ENCODE data around the gene ACSM2A.
"Not testable (repeated sequence)": the region's sequence is repeated elsewhere in the genome, so short reads cannot be mapped to it uniquely, and the experiment has no call there.

ACSM2A gene

GRCh38 chr16:20485408-20485807 lies 34.1 kb downstream of the ACSM2A start:
- DNase-seq (ENCODE audit: extremely low spot score) = no peak
- TF ChIP-seq, protein P1, sequence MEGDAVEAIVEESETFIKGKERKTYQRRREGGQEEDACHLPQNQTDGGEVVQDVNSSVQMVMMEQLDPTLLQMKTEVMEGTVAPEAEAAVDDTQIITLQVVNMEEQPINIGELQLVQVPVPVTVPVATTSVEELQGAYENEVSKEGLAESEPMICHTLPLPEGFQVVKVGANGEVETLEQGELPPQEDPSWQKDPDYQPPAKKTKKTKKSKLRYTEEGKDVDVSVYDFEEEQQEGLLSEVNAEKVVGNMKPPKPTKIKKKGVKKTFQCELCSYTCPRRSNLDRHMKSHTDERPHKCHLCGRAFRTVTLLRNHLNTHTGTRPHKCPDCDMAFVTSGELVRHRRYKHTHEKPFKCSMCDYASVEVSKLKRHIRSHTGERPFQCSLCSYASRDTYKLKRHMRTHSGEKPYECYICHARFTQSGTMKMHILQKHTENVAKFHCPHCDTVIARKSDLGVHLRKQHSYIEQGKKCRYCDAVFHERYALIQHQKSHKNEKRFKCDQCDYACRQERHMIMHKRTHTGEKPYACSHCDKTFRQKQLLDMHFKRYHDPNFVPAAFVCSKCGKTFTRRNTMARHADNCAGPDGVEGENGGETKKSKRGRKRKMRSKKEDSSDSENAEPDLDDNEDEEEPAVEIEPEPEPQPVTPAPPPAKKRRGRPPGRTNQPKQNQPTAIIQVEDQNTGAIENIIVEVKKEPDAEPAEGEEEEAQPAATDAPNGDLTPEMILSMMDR (IDR thresholded peaks at IDR 0.05; ENCODE audit: control extremely low read depth, extremely low read depth, low read depth, missing control alignments) = no peak
- POLR2A ChIA-PET = no interaction called here
- CTCF ChIA-PET = no interaction called here

DNA sequence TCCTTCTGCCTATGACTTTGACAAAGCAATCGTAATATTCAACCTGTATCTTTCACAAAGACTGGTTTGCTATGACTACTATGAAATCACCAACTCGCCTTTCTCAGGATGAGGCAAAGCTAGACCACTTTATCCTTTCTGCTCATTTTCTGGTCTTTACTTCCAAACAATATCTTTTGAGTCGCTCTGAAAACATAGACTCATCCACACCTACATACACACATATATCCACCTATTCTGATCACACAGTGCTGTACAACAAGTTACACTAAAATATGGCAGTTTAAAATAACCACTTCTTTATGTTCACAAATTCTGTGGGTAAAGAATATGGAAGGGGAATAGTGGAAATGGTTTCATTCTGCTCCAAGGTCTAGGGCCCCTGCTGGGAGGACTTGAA lies 39.7 kb downstream of the ACSM2A start:
- DNase-seq (ENCODE audit: extremely low spot score); CTCF ChIA-PET; POLR2A ChIA-PET: not testable (repeated sequence)

GRCh38 chr16:20491448-20491847 lies 40.1 kb downstream of the ACSM2A start:
- CTCF ChIA-PET; POLR2A ChIA-PET; DNase-seq (ENCODE audit: extremely low spot score): not testable (repeated sequence)

DNA sequence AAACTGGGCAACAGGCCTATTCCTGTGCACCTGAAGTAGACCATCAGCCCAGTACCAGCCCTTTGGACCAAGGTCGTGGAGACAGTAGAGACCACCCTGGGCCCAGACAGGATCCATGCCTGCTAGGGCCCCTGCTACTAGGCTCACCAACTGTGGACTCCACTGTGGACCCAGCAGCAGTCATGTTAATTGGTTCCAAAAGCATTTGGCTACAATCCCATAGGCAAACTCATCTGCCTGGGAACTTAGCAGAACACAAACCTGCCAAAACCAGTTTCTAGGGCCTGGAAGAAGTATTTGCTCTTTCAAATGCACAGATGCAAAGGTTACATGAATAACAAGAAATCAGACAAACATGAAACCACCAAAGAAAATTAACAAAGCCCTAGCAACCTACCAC lies 53.1 kb downstream of the ACSM2A start:
- POLR2A ChIA-PET = no interaction called here
- CTCF ChIA-PET = no interaction called here
- TF ChIP-seq, protein P1 (IDR thresholded peaks at IDR 0.05; ENCODE audit: control extremely low read depth, extremely low read depth, low read depth, missing control alignments) = no peak
- no peak for DNase-seq (ENCODE audit: extremely low spot score)

- TF ChIP-seq, protein P1 (IDR thresholded peaks at IDR 0.05; ENCODE audit: control extremely low read depth, extremely low read depth, low read depth, missing control alignments) = no peak
- CTCF ChIA-PET = no interaction called here
- DNase-seq (ENCODE audit: extremely low spot score) = no peak
- POLR2A ChIA-PET = no interaction called here
Observed at GRCh38 chr16:20507280-20507679, 56.0 kb downstream of the ACSM2A start.

DNA sequence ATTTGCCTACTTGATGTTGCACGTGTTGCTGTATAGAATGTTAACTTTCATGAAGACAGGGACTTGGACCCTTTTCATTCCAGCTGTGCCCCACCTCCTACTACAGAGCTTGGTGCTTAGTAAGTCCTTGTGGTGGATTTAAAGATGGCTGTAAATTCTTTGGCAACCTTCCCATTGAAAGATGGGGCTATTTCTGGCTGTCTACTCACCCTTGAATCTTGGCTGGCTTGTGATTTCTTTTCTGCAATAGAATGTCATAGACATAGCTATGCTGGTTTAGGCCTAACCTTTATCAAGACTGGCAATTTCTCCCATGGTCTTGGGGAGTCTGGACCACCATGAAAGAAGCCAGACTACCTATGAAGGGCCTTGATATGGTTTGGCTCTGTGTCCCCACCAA lies 59.0 kb downstream of the ACSM2A start:
- ChIA-PET CTCF (no interaction called here), POLR2A (no interaction called here)
- DNase-seq (ENCODE audit: extremely low spot score) = no peak
- TF ChIP-seq, protein P1 (IDR thresholded peaks at IDR 0.05; ENCODE audit: control extremely low read depth, extremely low read depth, low read depth, missing control alignments) = no peak

GRCh38 chr16:20515688-20516090 lies 64.4 kb downstream of the ACSM2A start:
- CTCF ChIA-PET = no interaction called here
- DNase-seq (ENCODE audit: extremely low spot score) = no peak
- POLR2A ChIA-PET = no interaction called here
- TF ChIP-seq, protein P1 (IDR thresholded peaks at IDR 0.05; ENCODE audit: control extremely low read depth, extremely low read depth, low read depth, missing control alignments) = no peak

GRCh38 chr16:20517149-20517548 lies 65.8 kb downstream of the ACSM2A start:
- POLR2A ChIA-PET = no interaction called here
- CTCF ChIA-PET = no interaction called here
- TF ChIP-seq, protein P1 (IDR thresholded peaks at IDR 0.05; ENCODE audit: control extremely low read depth, extremely low read depth, low read depth, missing control alignments) = no peak
- no peak for DNase-seq (ENCODE audit: extremely low spot score)

Data from GM10248 (cell line).